GM12878 (cell line): Measurements from ENCODE around the gene RFC3. TPM values are rescaled to one million over a fixed set of nuclear protein-coding genes. Genes with fewer than 3 reads are reported as not detected.

ENCODE experiments used
- BMI1 ChIP-seq: fragments of 450-650 bp; IDR thresholded peaks from 2 replicates; pipeline ENCODE4 v1.6.1; 2016; ENCODE audit warnings: mild to moderate bottlenecking, moderate library complexity, borderline replicate concordance
- CREB1 ChIP-seq: IDR thresholded peaks from 2 replicates; pipeline ENCODE4 v1.6.1; 2012; ENCODE audit warnings: low read depth, mild to moderate bottlenecking, inconsistent platforms
- ESRRA ChIP-seq: IDR thresholded peaks from 2 replicates; pipeline ENCODE4 v1.6.1; 2012; ENCODE audit warnings: mild to moderate bottlenecking, low read length, improper control_type of control experiment
- FOS ChIP-seq: IDR thresholded peaks from 3 replicates; pipeline ENCODE4 v1.6.1; 2011; ENCODE audit warnings: borderline replicate concordance; ENCODE audit not compliant: insufficient read length; ENCODE audit errors: extremely low read depth
- GABPA ChIP-seq: IDR thresholded peaks from 2 replicates; pipeline ENCODE4 v1.6.1; 2014; ENCODE audit warnings: antibody characterized with exemption, low read depth, mild to moderate bottlenecking, inconsistent platforms
- HDGF ChIP-seq: fragments of 450-650 bp; IDR thresholded peaks from 2 replicates; pipeline ENCODE4 v1.6.1; 2016; ENCODE audit warnings: antibody characterized with exemption
- IRF5 ChIP-seq: fragments of 450-650 bp; IDR thresholded peaks from 2 replicates; pipeline ENCODE4 v1.6.1; 2017; ENCODE audit warnings: borderline replicate concordance
- JUND ChIP-seq: IDR thresholded peaks from 2 replicates; pipeline ENCODE4 v1.6.1; 2012; ENCODE audit warnings: low read depth, mild to moderate bottlenecking, low read length, improper control_type of control experiment, moderate library complexity
- MAX ChIP-seq: IDR thresholded peaks from 2 replicates; pipeline ENCODE4 v1.6.1; 2012; ENCODE audit warnings: low read depth, low read length, improper control_type of control experiment
- MEF2B ChIP-seq: fragments of 450-650 bp; IDR thresholded peaks from 2 replicates; pipeline ENCODE4 v1.6.1; 2018; ENCODE audit warnings: mild to moderate bottlenecking, moderate library complexity; ENCODE audit not compliant: partially characterized antibody, poor library complexity, severe bottlenecking
- MTA3 ChIP-seq: IDR thresholded peaks from 2 replicates; pipeline ENCODE4 v1.6.1; 2012; ENCODE audit warnings: low read length, inconsistent platforms, borderline replicate concordance
- NBN ChIP-seq: fragments of 450-650 bp; IDR thresholded peaks from 2 replicates; pipeline ENCODE4 v1.6.1; 2016
- NFXL1 ChIP-seq: fragments of 450-650 bp; IDR thresholded peaks from 2 replicates; pipeline ENCODE4 v1.6.1; 2017; ENCODE audit warnings: antibody characterized with exemption, mild to moderate bottlenecking, borderline replicate concordance
- NR2C2 ChIP-seq: IDR thresholded peaks from 2 replicates; pipeline ENCODE4 v1.6.1; 2011; ENCODE audit warnings: borderline replicate concordance, low read depth; ENCODE audit not compliant: control insufficient read depth, insufficient read length
- NRF1 ChIP-seq: conservative IDR thresholded peaks from 2 replicates; pipeline ENCODE4 v1.6.1; 2011; ENCODE audit warnings: mild to moderate bottlenecking, low read depth, low read length, improper control_type of control experiment
- RAD51 ChIP-seq: fragments of 450-650 bp; IDR thresholded peaks from 2 replicates; pipeline ENCODE4 v1.6.1; 2016; ENCODE audit warnings: moderate library complexity, mild to moderate bottlenecking, inconsistent platforms
- RUNX3 ChIP-seq: IDR thresholded peaks from 2 replicates; pipeline ENCODE4 v1.6.1; 2012; ENCODE audit warnings: low read length, inconsistent platforms
- SPI1 ChIP-seq: IDR thresholded peaks from 2 replicates; pipeline ENCODE4 v1.6.1; 2011; ENCODE audit warnings: low read depth, mild to moderate bottlenecking, low read length, moderate library complexity, borderline replicate concordance; ENCODE audit not compliant: insufficient read depth
- SRF ChIP-seq, 2 experiments: IDR thresholded peaks; 2 replicates each; pipeline ENCODE4 v1.6.1; 2011; ENCODE audit warnings: low read depth in 2 of 2, low read length in 2 of 2, mild to moderate bottlenecking in 1 of 2, moderate library complexity in 1 of 2
- STAT3 ChIP-seq: IDR thresholded peaks from 2 replicates; pipeline ENCODE4 v1.6.1; 2011; ENCODE audit warnings: low read depth, low read length, improper control_type of control experiment
- SUZ12 ChIP-seq: fragments of 200-600 bp; sonication (generic); IDR thresholded peaks from one replicate; pipeline ENCODE4 v1.6.1; 2018; ENCODE audit warnings: antibody characterized with exemption, mild to moderate bottlenecking; ENCODE audit not compliant: unreplicated experiment
- USF1 ChIP-seq: IDR thresholded peaks from 2 replicates; pipeline ENCODE4 v1.6.1; 2011; ENCODE audit warnings: borderline replicate concordance, low read depth, mild to moderate bottlenecking, moderate library complexity, mixed read lengths, low read length; ENCODE audit not compliant: insufficient read depth; ENCODE audit errors: extremely low read length
- USF2 ChIP-seq: IDR thresholded peaks from 2 replicates; pipeline ENCODE4 v1.6.1; 2011; ENCODE audit warnings: low read depth, low read length, improper control_type of control experiment, borderline replicate concordance
- ZNF207 ChIP-seq: fragments of 450-650 bp; IDR thresholded peaks from 2 replicates; pipeline ENCODE4 v1.6.1; 2014; ENCODE audit warnings: antibody characterized with exemption, mild to moderate bottlenecking, borderline replicate concordance
- ZNF217 ChIP-seq: fragments of 450-650 bp; IDR thresholded peaks from 2 replicates; pipeline ENCODE4 v1.6.1; 2017; ENCODE audit warnings: antibody characterized with exemption, mild to moderate bottlenecking
- ZNF274 ChIP-seq: IDR thresholded peaks from one replicate; pipeline ENCODE4 v1.8.0; 2011; ENCODE audit not compliant: insufficient read length, insufficient read depth
- ZZZ3 ChIP-seq: IDR thresholded peaks from 2 replicates; pipeline ENCODE4 v1.6.1; 2011; ENCODE audit warnings: low read depth; ENCODE audit not compliant: control insufficient read depth, insufficient read length
- polyA plus RNA-seq, 11 experiments: library from polyadenylated mRNA; depleted of rRNA in 4 of 11; unstranded in 6 of 11; stranded (reverse) in 5 of 11; fragments of >200 nt; fragmentation: Nextera tagmentation in 4 of 11; fragmentation: Illumina TruSeq in 1 of 11; extraction: Ambion mirVana in 4 of 11; extraction: Trizol in 1 of 11; gene quantifications; 1 replicate in 1 of 11; 2 replicates in 10 of 11; pipeline versions ENCODE4 v1.2.1 to v1.2.3, GENCODE V29; 2011 to 2016; ENCODE audit warnings: inconsistent platforms in 2 of 11, missing spikeins in 2 of 11, low read depth in 1 of 11
- total RNA-seq, 4 experiments: library from RNA; depleted of rRNA in 3 of 4; stranded (reverse); fragments of >200 nt in 3 of 4; fragmentation: Illumina TruSeq in 1 of 4; extraction: Trizol in 1 of 4; gene quantifications; 2 replicates each; pipeline versions ENCODE4 v1.2.1 to v1.2.3, GENCODE V29; 2013 to 2021

The RFC3 gene
- total and polyA plus RNA-seq, 10 of the 15 experiments (the other 5 are each of a cell fraction or from before 2014, with no cell fraction given): 57.6 to 98.9 (median 81.3) TPM

GRCh38 chr13:33817901-33818706, at the start of gene RFC3 (continued):
- TF ChIP-seq STAT3: no peak
- TF ChIP-seq NFXL1: no peak
- no peak for TF ChIP-seq ZNF274
- TF ChIP-seq SUZ12: no peak
- no peak for TF ChIP-seq HDGF
- TF ChIP-seq MTA3: no peak
- peak; percentile 93 for TF ChIP-seq MAX
- TF ChIP-seq FOS: no peak
- TF ChIP-seq NBN: peak; percentile 100
- TF ChIP-seq ESRRA: no peak
- TF ChIP-seq BMI1: no peak
- TF ChIP-seq ZZZ3: no peak
- no peak; the same call in 1 of the 2 replicates for TF ChIP-seq RAD51
- TF ChIP-seq CREB1: peak; percentile 98
- peak; percentile 66; the same call in 1 of the 2 replicates for TF ChIP-seq IRF5
- TF ChIP-seq ZNF217: no peak
- no peak for TF ChIP-seq USF2
- no peak for TF ChIP-seq USF1
- no peak for TF ChIP-seq NR2C2
- TF ChIP-seq JUND: no peak; the same call in 1 of the 2 replicates
- TF ChIP-seq SRF (IDR thresholded peaks at IDR 0.05; ENCODE audit: low read depth in 2 of 2, low read length in 2 of 2): no peak
- 0 out of 2 replicates have a peak, but pooled peaks have one; percentile 21 for TF ChIP-seq ZNF207
- no peak for TF ChIP-seq MEF2B
- peak; percentile 87 for TF ChIP-seq GABPA
- peak; percentile 77 for TF ChIP-seq RUNX3
- TF ChIP-seq NRF1: no peak
- TF ChIP-seq SPI1: no peak
